ENCODE data around the gene HCLS1. TPM values are rescaled to one million over a fixed set of nuclear protein-coding genes. Genes with fewer than 3 reads are reported as not detected.

The HCLS1 gene
- total RNA-seq, 1 donor from 2014 or later: 0.92 TPM

- TF ChIP-seq CTCF (IDR thresholded peaks at IDR 0.05; ENCODE audit: insufficient read depth, low read length, poor library complexity, severe bottlenecking): no peak
- no peak for DNase-seq (ENCODE audit: low read depth)
- Histone ChIP-seq H3K4me3 (ENCODE audit: low read depth, low read length) (no peak within 1 kb of the TSS), H3K27me3 (ENCODE audit: control insufficient read depth, insufficient read depth, low read length) (no peaks in the 10 kb centered on the region), H3K36me3 (ENCODE audit: control insufficient read depth, insufficient read depth, low read length) (no peaks in the 10 kb centered on the region)
Measured at GRCh38 chr3:121592856-121593702, 67.6 kb downstream of the HCLS1 start, which contains the start of gene FBXO40. TSS of gene FBXO40 (plus strand) at chr3:121593379. CDS start at chr3:121620576, 27,197 bp downstream.

DNA sequence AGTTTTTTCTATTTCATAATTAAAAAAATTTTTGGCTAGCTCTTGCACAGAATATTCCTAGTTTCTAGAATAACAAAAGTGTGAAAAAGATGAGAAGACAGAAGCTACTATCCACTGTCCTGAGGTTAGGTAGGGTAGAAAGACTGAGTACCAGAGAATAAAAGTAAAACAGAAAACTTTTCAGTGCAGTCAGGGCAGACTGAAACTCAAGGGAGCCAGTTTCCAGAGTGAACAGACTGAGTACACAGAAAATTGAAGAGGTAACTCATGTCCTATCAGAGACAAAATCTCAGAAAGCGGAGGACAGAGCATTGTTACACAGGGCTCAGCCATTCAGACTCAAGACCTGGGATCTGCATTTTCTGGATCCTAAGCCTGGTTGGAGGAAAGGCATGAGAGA, 76.3 kb downstream of the HCLS1 start:
- H3K4me3 ChIP-seq (ENCODE audit: low read depth, low read length): no peak overlapping the region
- no peak for DNase-seq (ENCODE audit: low read depth)
- H3K27me3 ChIP-seq (ENCODE audit: control insufficient read depth, insufficient read depth, low read length): no peaks in the 10 kb centered on the region
- H3K36me3 ChIP-seq (ENCODE audit: control insufficient read depth, insufficient read depth, low read length): no peaks in the 10 kb centered on the region
- TF ChIP-seq CTCF (IDR thresholded peaks at IDR 0.05; ENCODE audit: insufficient read depth, low read length, poor library complexity, severe bottlenecking): no peak

- DNase-seq (ENCODE audit: low read depth): no peak
- no peak for TF ChIP-seq CTCF (IDR thresholded peaks at IDR 0.05; ENCODE audit: insufficient read depth, low read length, poor library complexity, severe bottlenecking)
- Histone ChIP-seq H3K4me3 (ENCODE audit: low read depth, low read length) (no peak overlapping the region), H3K27me3 (ENCODE audit: control insufficient read depth, insufficient read depth, low read length) (no peaks in the 10 kb centered on the region), H3K36me3 (ENCODE audit: control insufficient read depth, insufficient read depth, low read length) (no peaks in the 10 kb centered on the region)
Measured at GRCh38 chr3:121581691-121582090, 79.0 kb downstream of the HCLS1 start.

Other genes with a start within 250 kb of the HCLS1 start
- gene POLQ, start 114.9 kb downstream of the HCLS1 start, total RNA-seq: 1.3 and 2.0 TPM in 2 replicates
- gene ARGFX, start 93.0 kb downstream of the HCLS1 start, total RNA-seq: not detected in 2 replicates
- under 0.01 TPM in 1 of 2 replicates, not detected in the other for gene FBXO40, start 67.5 kb downstream of the HCLS1 start, total RNA-seq
- 34.4 and 112 TPM in 2 replicates for gene GOLGB1, start 88.8 kb upstream of the HCLS1 start, total RNA-seq
- gene IQCB1, start 174.2 kb upstream of the HCLS1 start, total RNA-seq: 16.0 and 16.6 TPM in 2 replicates
- gene EAF2, start 174.3 kb upstream of the HCLS1 start, total RNA-seq: 1.1 and 1.5 TPM in 2 replicates
- 0.07 and 0.63 TPM in 2 replicates for gene SLC15A2, start 233.5 kb upstream of the HCLS1 start, total RNA-seq